GM13977 (cell line): ENCODE results near the gene SNAI3.

Experiments used
- DNase-seq: peaks from one replicate; pipeline ENCODE4 v3.0.0; 2012; ENCODE audit warnings: low spot score
- CTCF ChIP-seq: IDR thresholded peaks from 2 replicates; pipeline ENCODE4 v1.5.1; 2012; ENCODE audit warnings: mild to moderate bottlenecking, control low read depth; ENCODE audit not compliant: insufficient read depth; ENCODE audit errors: extremely low read depth, missing control alignments
- in situ Hi-C: fragments of 300-500 bp; cut with MboI; formaldehyde crosslinking; loops from one replicate; pipeline ENCODE4 v1.12.0; 2022; ENCODE audit warnings: low sequenced_read_pairs, low pct_unique_long_range_greater_than_20kb, mixed read lengths, inconsistent platforms; ENCODE audit not compliant: unreplicated experiment

Gene SNAI3

GRCh38 chr16:88695218-88695617 is 8.9 kb upstream of the SNAI3 start:
- no peak for TF ChIP-seq CTCF
- in situ Hi-C loops = no loop called here
- no peak for DNase-seq

- TF ChIP-seq CTCF = no peak
- in situ Hi-C loops = no loop called here
- DNase-seq = no peak
These were observed 8.1 kb upstream of the SNAI3 start for GRCh38 chr16:88694221-88695087.

- TF ChIP-seq CTCF = no peak
- in situ Hi-C loops = no loop called here
- DNase-seq = no peak
These were observed 7.3 kb upstream of the SNAI3 start for GRCh38 chr16:88693420-88694177.

GRCh38 chr16:88692861-88693260 is 6.6 kb upstream of the SNAI3 start:
- DNase-seq = no peak
- in situ Hi-C loops = no loop called here
- no peak for TF ChIP-seq CTCF

GRCh38 chr16:88691924-88692560 is 5.7 kb upstream of the SNAI3 start:
- DNase-seq = no peak
- in situ Hi-C loops = no loop called here
- no peak for TF ChIP-seq CTCF

- TF ChIP-seq CTCF = no peak
- no peak for DNase-seq
- in situ Hi-C loops = no loop called here
These were observed 5.0 kb upstream of the SNAI3 start for GRCh38 chr16:88691129-88691813.
